Epithelial cell of esophagus (primary cell): ENCODE measurements around the gene PTPRN2.

Source experiments
- DNase-seq: peaks from one replicate; pipeline ENCODE4 v3.0.0; 2010; ENCODE audit warnings: low read depth
- H3K4me3 ChIP-seq: 2 replicates; pipeline ENCODE4 v1.5.1; 2011; ENCODE audit warnings: mild to moderate bottlenecking, low read length, control low read depth
- TF ChIP-seq, protein P1 (sequence below): IDR thresholded peaks from 2 replicates; pipeline ENCODE4 v1.5.1; 2011; ENCODE audit warnings: low read depth, mild to moderate bottlenecking, low read length, control low read depth, inconsistent platforms; ENCODE audit not compliant: insufficient read depth; ENCODE audit errors: missing control alignments

Gene PTPRN2

DNA sequence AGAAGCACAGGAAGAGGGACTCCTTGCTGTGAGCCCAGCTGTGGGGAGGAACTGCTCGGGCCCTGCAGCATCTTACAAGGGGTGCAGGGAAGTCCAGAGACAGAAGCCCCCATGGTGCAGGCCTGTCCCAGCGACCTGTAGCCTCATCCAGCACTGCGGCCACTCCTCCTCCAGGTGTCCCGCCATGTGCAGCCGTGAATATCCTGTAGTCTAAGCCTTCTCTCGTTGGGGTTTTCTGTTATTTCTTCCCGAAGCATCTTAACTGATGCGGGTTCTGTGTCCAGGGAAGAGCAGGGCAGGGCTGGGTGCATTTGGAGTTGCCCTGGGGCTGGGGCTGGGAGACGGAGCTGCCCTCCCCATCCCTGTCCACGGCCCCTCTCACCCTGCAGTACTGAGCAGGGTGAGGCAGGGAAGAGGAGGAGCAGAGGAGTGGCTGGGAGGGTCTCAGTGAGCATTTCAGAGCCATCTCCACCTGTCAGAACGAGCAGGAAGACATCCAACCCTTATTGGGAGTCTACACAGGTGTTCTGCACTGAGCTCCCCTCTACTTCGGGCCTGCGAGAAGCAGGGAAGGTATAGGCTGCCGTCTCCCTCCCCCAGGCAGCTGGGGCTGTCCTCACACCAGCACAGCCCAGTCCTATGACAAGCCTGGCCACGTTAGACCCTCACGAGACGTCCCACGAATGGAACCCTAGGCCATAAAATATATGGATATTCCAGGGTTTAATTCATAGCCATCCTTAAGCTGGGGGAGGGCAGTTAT, 756.3 kb downstream of the PTPRN2 start:
- TF ChIP-seq, protein P1, sequence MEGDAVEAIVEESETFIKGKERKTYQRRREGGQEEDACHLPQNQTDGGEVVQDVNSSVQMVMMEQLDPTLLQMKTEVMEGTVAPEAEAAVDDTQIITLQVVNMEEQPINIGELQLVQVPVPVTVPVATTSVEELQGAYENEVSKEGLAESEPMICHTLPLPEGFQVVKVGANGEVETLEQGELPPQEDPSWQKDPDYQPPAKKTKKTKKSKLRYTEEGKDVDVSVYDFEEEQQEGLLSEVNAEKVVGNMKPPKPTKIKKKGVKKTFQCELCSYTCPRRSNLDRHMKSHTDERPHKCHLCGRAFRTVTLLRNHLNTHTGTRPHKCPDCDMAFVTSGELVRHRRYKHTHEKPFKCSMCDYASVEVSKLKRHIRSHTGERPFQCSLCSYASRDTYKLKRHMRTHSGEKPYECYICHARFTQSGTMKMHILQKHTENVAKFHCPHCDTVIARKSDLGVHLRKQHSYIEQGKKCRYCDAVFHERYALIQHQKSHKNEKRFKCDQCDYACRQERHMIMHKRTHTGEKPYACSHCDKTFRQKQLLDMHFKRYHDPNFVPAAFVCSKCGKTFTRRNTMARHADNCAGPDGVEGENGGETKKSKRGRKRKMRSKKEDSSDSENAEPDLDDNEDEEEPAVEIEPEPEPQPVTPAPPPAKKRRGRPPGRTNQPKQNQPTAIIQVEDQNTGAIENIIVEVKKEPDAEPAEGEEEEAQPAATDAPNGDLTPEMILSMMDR: no peak
- no peak overlapping the region for H3K4me3 ChIP-seq
- DNase-seq: no peak

DNA sequence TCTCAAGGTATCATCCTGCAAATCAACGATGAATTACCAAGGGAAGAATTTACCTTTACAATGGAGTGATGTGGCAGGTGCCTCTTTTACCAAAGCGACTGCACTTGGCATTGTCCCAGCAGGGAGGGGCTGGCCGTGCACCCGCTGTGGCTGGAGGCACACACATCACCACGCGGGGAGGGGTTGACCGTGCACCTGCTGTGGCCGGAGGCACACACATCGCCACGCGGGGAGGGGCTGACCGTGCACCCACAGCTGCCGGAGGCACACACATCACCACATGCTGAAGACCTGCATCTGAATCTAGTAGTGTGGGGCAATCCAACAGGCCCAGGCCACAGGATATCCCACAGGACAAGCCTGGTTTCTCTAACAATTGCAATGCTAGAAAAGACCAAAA, 757.3 kb downstream of the PTPRN2 start:
- TF ChIP-seq, protein P1: no peak
- no peak for DNase-seq
- H3K4me3 ChIP-seq: no peak overlapping the region

DNA sequence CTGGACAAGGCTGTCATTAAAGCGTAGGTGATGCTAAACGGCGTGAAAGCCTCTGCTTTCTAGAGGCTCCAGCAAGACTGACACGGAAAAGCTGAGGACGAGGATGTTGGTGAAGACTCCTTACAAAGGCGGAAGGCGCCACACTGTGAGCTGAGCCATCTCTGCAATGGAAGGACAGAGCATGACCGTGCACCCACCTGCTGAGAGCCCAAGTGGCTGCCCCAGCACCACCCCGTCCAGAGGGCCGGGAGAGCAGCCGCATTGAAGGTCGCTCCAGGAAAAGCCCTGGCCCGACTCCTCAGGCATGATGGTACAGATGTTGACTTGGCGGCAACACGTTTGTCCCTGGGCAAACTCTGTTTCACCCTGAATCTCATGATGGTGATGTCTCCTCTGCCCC, 758.1 kb downstream of the PTPRN2 start:
- TF ChIP-seq, protein P1: no peak
- DNase-seq: no peak
- H3K4me3 ChIP-seq: no peak overlapping the region

DNA sequence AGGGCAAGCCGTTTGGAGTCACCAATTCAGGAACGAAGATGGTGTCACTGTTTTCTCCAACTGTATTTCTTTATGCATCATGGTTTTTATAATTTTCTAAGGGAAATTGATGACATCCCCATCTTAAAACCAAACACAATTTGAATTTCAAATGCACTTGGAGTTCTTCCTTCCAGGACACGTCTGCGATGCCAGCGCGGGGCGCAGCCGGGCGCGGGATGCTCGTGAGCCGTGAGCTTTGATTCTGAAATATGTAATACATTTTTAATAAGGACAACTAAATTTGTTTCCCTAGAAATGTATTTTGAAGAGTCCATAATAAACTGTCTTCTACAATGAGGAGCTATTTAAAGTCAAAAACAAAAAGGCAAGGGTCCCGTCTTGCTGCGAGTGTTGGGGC, 758.7 kb downstream of the PTPRN2 start:
- TF ChIP-seq, protein P1: no peak
- no peak for DNase-seq
- no peak overlapping the region for H3K4me3 ChIP-seq

DNA sequence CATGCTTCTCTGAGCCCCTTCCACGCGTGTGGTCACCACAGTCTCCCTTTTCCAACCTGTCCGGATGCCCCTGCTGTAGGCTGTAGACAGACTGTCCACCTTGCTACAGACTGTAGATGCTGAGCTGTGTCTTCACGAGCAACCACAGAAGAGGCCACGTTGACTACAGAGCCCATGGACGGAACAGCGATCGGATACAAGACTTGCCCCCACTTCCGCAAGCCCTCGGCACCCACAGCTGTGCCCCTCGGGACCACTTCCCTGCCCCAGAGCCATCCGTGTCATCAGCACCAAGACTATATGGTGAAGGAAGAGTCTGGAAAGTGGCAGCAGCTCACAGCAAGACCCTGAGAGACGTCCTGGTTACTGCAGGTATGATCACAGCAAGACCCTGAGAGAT, 759.4 kb downstream of the PTPRN2 start:
- no peak for DNase-seq
- no peak overlapping the region for H3K4me3 ChIP-seq
- TF ChIP-seq, protein P1: no peak

DNA sequence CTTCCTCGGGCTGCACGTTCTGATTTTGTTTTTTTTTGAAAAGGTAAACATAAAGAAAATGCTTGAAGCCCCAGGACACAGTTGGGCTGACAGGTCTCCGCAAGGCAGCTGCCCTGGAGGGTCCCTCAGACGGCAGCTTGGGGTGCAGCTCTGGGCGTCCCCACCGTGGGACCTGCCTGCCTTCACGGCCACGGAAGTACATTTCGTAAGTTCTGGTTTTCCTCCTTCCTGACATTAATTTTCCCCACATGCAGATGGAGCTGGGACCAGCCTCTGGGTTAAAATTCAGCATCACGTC, 759.8 kb downstream of the PTPRN2 start:
- TF ChIP-seq, protein P1: no peak
- no peak overlapping the region for H3K4me3 ChIP-seq
- no peak for DNase-seq
